IPS-18a (cell line): ENCODE data around the gene CHRM2.

Experiments used
- H3K27ac ChIP-seq: one replicate; pipeline ENCODE4 v1.5.1; 2013; ENCODE audit warnings: low read length
- H3K27me3 ChIP-seq: one replicate; pipeline ENCODE4 v1.6.1; 2013; ENCODE audit warnings: mild to moderate bottlenecking, low read length; ENCODE audit not compliant: control insufficient read depth, insufficient read depth
- H3K36me3 ChIP-seq: one replicate; pipeline ENCODE4 v1.6.1; 2013; ENCODE audit warnings: low read depth, low read length; ENCODE audit not compliant: control insufficient read depth
- H3K4me1 ChIP-seq: one replicate; pipeline ENCODE4 v1.6.1; 2013; ENCODE audit warnings: low read depth, low read length; ENCODE audit not compliant: control insufficient read depth
- H3K4me3 ChIP-seq: one replicate; pipeline ENCODE4 v1.5.1; 2013; ENCODE audit warnings: low read length
- H3K9ac ChIP-seq: one replicate; pipeline ENCODE4 v1.6.1; 2013; ENCODE audit warnings: mild to moderate bottlenecking, low read length, moderate library complexity
- H3K9me3 ChIP-seq: one replicate; pipeline ENCODE4 v1.6.1; 2013; ENCODE audit warnings: low read depth, low read length; ENCODE audit not compliant: control insufficient read depth

Gene CHRM2

DNA sequence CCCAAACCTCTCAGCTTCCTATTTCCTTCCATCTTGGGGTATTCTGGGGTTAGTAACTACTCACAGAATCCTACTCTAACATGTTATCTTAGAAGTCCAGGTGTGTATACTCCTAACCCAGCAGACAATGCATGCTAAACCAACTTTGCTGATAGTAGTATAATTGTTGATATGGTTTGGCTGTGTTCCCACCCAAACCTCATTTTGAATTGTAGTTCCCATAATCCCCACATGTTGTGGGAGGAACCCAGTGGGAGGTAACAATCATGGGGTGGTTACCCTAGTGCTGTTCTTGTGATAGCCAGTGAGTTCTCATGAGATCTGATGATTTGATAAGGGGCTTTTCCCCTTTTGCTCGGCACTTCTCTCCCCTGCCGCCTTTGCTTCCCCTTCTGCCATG is 135.1 kb downstream of the CHRM2 start:
- H3K9ac ChIP-seq = no peak overlapping the region
- H3K9me3 ChIP-seq = no peaks in the 10 kb centered on the region
- H3K27ac ChIP-seq = no peak overlapping the region
- H3K27me3 ChIP-seq = no peaks in the 10 kb centered on the region
- H3K4me3 ChIP-seq = no peak overlapping the region
- H3K4me1 ChIP-seq = peaks cover 5% of the 10 kb centered on the region
- H3K36me3 ChIP-seq = no peaks in the 10 kb centered on the region

DNA sequence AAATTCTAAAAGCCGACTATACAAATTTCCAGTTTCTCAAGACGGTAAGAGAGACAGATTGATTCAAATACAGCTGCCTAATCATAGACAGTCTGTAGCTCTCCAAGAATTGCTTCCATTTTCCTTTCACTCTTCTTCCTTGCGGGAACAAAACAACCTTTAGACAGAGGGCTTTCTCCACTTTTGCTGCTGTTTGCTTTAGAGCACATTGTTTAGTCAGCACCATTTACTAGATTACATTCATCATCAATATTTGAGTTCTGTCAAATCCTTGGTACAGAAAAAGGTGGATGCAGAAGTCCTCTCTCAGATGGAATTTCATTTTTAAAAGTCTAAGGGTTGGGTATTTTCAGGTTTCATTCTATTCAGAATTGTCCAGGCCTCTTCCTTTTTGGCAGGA is 137.4 kb downstream of the CHRM2 start:
- Histone ChIP-seq H3K27me3 (no peaks in the 10 kb centered on the region), H3K9ac (no peak overlapping the region)

DNA sequence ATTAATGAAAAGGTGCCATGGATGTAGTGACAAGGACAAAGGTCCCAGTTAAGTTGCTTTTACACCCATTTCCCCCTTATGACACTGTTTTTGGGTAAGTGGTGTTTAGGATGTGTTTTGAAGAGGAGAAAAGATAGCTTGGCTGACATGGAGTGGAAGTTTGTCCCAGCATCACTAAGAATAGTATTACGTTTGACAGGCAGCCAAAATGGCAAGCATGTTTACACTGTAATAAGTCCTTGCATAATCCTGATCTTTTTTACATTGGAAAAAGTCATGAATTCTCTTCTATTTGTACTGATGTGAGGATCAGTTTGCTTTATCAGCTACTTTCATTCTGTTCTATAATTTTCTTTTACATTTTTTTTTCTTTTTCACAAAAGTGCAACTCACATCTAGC is 137.8 kb downstream of the CHRM2 start:
- H3K36me3 ChIP-seq = no peaks in the 10 kb centered on the region
- H3K9me3 ChIP-seq = no peaks in the 10 kb centered on the region
- no peak overlapping the region for H3K27ac ChIP-seq
- no peak overlapping the region for H3K9ac ChIP-seq
- peaks cover 2% of the 10 kb centered on the region for H3K4me1 ChIP-seq
- H3K4me3 ChIP-seq = no peak overlapping the region
- H3K27me3 ChIP-seq = no peaks in the 10 kb centered on the region

More for the DNA sequence above, 137.4 kb downstream of the CHRM2 start:
- no peak overlapping the region for H3K27ac ChIP-seq
- H3K36me3 ChIP-seq = no peaks in the 10 kb centered on the region
- no peaks in the 10 kb centered on the region for H3K9me3 ChIP-seq
- peaks cover 5% of the 10 kb centered on the region for H3K4me1 ChIP-seq
- H3K4me3 ChIP-seq = no peak overlapping the region

GRCh38 chr7:137007001-137007694 is 138.7 kb downstream of the CHRM2 start:
- H3K27me3 ChIP-seq = no peaks in the 10 kb centered on the region
- no peaks in the 10 kb centered on the region for H3K4me1 ChIP-seq
- no peak overlapping the region for H3K9ac ChIP-seq
- H3K27ac ChIP-seq = no peak overlapping the region
- no peaks in the 10 kb centered on the region for H3K36me3 ChIP-seq
- no peaks in the 10 kb centered on the region for H3K9me3 ChIP-seq
- H3K4me3 ChIP-seq = no peak overlapping the region

DNA sequence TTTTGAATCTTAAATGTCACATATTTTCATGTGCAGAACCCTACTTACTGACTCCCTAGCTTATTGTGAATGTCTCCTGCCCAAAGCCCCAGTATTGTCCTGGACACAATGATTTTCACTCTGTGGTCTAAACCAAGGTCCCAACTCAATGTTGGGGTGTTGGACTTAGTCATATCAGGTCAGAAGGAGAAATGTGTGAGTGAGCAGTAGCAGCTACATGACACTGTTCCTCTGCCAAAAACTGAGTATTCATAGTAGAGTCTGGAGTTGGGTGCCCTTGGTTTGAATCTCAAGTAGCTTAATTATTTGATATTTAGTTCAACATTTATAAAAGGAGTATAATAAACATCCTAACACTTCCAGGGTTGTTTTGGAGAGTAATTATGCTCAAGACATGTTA is 141.0 kb downstream of the CHRM2 start:
- Histone ChIP-seq H3K27me3 (no peaks in the 10 kb centered on the region), H3K27ac (no peak overlapping the region), H3K4me1 (no peaks in the 10 kb centered on the region), H3K4me3 (no peak overlapping the region), H3K9ac (no peak overlapping the region), H3K9me3 (no peaks in the 10 kb centered on the region), H3K36me3 (no peaks in the 10 kb centered on the region)

DNA sequence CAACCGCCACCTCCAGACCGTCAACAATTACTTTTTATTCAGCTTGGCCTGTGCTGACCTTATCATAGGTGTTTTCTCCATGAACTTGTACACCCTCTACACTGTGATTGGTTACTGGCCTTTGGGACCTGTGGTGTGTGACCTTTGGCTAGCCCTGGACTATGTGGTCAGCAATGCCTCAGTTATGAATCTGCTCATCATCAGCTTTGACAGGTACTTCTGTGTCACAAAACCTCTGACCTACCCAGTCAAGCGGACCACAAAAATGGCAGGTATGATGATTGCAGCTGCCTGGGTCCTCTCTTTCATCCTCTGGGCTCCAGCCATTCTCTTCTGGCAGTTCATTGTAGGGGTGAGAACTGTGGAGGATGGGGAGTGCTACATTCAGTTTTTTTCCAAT is 146.6 kb downstream of the CHRM2 start:
- no peaks in the 10 kb centered on the region for H3K27me3 ChIP-seq
- H3K9me3 ChIP-seq = no peaks in the 10 kb centered on the region
- peaks cover 21% of the 10 kb centered on the region for H3K4me1 ChIP-seq
- no peak overlapping the region for H3K27ac ChIP-seq
- no peak overlapping the region for H3K9ac ChIP-seq
- no peak overlapping the region for H3K4me3 ChIP-seq
- H3K36me3 ChIP-seq = no peaks in the 10 kb centered on the region

DNA sequence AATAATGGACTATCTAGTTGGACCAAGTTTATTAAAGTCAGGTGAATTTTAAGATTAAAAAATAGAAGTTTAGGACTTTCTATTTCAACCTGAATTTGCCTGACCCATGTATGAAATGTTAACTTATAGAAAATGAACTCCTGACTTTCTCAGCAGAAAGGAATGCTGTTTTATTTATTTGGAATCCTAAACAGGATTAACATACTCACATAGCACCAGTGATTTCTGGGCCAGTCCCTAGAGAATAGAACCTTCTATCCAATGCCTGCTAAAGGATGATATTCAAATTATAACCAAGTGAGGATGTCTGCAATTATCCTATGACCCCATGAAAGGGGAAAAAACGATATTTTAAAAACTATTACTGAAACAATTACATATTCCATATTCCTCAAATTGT is 148.8 kb downstream of the CHRM2 start:
- H3K36me3 ChIP-seq = no peaks in the 10 kb centered on the region
- peaks cover 25% of the 10 kb centered on the region for H3K4me1 ChIP-seq
- H3K9ac ChIP-seq = no peak overlapping the region
- H3K27me3 ChIP-seq = no peaks in the 10 kb centered on the region
- H3K4me3 ChIP-seq = no peak overlapping the region
- H3K9me3 ChIP-seq = no peaks in the 10 kb centered on the region
- H3K27ac ChIP-seq = no peak overlapping the region

DNA sequence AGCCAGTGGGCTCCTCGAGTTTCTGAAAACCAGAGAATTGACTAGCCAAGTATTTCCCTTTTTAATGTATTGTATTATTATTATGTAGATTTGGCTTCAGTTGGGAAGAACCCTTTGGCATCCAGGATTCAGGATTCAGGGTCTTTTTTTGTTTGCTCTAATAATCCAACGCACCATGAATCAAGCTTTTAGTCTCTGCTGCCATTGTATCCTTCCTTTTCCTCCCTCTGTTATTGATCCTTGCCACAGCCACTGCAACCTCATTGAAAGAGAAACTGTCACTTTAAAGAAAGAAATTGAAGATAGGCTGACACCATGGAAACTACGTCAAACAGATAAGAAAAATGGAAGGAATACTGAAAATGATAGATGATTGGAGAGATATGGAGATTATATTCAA is 150.0 kb downstream of the CHRM2 start:
- H3K27me3 ChIP-seq = no peaks in the 10 kb centered on the region
- no peaks in the 10 kb centered on the region for H3K36me3 ChIP-seq
- H3K4me1 ChIP-seq = peaks cover 25% of the 10 kb centered on the region
- H3K27ac ChIP-seq = peak overlapping the region; percentile 61
- peak overlapping the region; percentile 36 for H3K4me3 ChIP-seq
- no peak overlapping the region for H3K9ac ChIP-seq
- H3K9me3 ChIP-seq = no peaks in the 10 kb centered on the region

- no peaks in the 10 kb centered on the region for H3K36me3 ChIP-seq
- H3K4me1 ChIP-seq = peaks cover 25% of the 10 kb centered on the region
- H3K27me3 ChIP-seq = no peaks in the 10 kb centered on the region
- no peaks in the 10 kb centered on the region for H3K9me3 ChIP-seq
- no peak overlapping the region for H3K27ac ChIP-seq
- no peak overlapping the region for H3K4me3 ChIP-seq
- no peak overlapping the region for H3K9ac ChIP-seq
Observed at GRCh38 chr7:137020351-137020750, 151.9 kb downstream of the CHRM2 start.

GRCh38 chr7:137025469-137026175 is 157.2 kb downstream of the CHRM2 start:
- no peaks in the 10 kb centered on the region for H3K36me3 ChIP-seq
- H3K9me3 ChIP-seq = no peaks in the 10 kb centered on the region
- no peaks in the 10 kb centered on the region for H3K4me1 ChIP-seq
- H3K27me3 ChIP-seq = no peaks in the 10 kb centered on the region
- no peak overlapping the region for H3K4me3 ChIP-seq
- H3K9ac ChIP-seq = no peak overlapping the region
- H3K27ac ChIP-seq = no peak overlapping the region

DNA sequence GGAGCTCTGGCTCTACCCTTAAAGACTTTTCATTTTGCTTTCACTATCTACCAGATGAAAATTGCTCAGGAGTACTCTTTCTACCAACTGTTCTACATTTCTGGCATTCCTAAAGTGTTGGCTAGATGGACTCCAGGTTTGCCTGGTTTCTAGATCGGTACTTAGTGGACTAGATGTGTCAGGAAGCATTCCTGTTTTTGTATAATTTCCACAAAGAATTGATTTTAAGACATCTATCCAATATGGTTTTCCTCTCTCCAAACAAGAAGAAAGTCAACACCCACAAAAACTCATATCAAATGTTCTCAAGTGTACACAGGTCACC is 157.7 kb downstream of the CHRM2 start:
- no peaks in the 10 kb centered on the region for H3K36me3 ChIP-seq
- no peak overlapping the region for H3K27ac ChIP-seq
- no peak overlapping the region for H3K9ac ChIP-seq
- H3K9me3 ChIP-seq = no peaks in the 10 kb centered on the region
- H3K4me1 ChIP-seq = no peaks in the 10 kb centered on the region
- no peak overlapping the region for H3K4me3 ChIP-seq
- no peaks in the 10 kb centered on the region for H3K27me3 ChIP-seq

DNA sequence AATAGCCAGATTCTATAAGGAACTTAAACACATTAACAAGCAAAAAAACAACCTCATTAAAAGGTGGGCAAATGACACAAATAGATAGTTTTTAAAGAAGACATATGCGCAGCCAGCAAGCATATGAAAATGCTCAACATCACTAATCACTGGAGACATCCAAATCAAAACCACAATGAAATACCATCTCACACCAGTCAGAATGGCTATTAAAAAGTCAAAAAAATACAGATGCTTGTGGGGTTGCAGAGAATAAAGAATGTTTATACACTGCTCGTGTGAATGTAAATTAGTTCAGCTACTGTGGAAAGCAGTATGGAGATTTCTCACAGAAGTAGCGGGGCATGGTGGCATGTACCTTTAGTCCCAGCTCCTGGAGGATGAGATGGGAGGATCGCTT is 164.0 kb downstream of the CHRM2 start:
- no peak overlapping the region for H3K27ac ChIP-seq
- no peak overlapping the region for H3K4me3 ChIP-seq
- no peak overlapping the region for H3K9ac ChIP-seq
- no peaks in the 10 kb centered on the region for H3K27me3 ChIP-seq
- H3K36me3 ChIP-seq = no peaks in the 10 kb centered on the region
- no peaks in the 10 kb centered on the region for H3K9me3 ChIP-seq
- H3K4me1 ChIP-seq = peaks cover 4% of the 10 kb centered on the region
